HUDEP-2 (cell line): ENCODE data around the gene COX6B2.

Experiments
- DNase-seq, 76 experiments: peaks; one replicate each; lab custom pipeline; 2025; ENCODE audit not compliant: unreplicated experiment in 76 of 76; lab: John Stamatoyannopoulos, UW

The COX6B2 gene

GRCh38 chr19:55315956-55316525 is 38.5 kb downstream of the COX6B2 start:
- no peak for DNase-seq

DNA sequence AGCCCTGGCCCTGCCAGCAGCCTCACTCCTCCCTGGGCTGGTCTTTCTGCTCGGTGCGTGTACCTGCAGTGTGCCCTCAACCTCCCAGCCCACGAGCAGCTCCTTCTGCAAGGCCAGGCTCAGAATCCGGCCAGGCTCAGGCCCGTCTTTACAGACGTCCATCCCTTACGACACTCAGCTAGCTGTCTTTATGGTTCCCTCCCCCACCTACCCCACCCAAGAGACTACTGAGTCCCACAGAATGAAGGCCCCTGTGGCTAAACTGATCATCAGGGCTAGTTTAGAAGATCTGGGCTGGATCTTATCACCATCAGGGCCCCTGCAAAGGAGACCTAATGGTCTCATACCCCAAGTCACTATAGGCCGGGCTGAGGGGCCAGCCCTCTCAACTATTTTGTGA is 40.1 kb downstream of the COX6B2 start:
- DNase-seq = no peak

GRCh38 chr19:55312621-55313512 is 41.7 kb downstream of the COX6B2 start:
- DNase-seq = no peak

DNA sequence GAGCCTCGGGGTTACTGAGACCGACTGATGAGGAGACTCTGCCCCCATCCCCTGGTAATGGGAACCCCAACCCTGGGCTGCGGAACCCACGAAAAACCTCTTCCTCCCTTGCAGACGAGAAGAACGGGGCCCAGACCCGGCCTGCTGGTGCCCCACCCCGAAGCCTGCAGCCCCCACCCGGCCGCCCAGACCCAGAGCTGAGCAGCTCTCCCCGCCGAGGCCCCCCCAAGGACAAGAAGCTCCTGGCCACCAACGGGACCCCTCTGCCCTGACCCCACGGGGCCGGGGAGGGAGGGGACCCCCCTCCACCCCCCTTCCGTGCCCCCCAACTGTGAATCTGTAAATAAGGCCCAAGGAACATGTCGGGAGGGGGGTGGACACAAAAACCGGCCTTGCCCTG is 42.7 kb downstream of the COX6B2 start:
- DNase-seq = no peak

DNA sequence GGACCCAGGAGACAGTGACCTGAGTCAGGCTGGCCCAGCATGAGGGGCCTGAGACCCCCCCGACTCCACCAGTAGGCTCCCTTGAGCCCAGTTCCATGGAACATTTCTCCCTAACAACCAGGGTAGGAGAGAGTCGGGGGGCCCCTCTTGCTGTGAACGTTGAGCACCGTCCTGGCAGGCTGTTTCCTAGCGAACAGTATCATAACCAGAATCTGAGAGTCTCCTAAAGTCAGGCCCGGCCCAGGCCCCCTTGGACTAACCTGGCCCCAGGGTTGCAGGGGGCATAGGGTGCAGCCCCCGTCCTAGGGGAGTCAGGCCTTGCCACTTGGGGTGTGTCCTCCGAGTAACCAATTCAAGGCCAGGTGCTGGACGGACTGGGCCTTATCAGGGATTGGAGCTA is 43.1 kb downstream of the COX6B2 start:
- no peak for DNase-seq

DNA sequence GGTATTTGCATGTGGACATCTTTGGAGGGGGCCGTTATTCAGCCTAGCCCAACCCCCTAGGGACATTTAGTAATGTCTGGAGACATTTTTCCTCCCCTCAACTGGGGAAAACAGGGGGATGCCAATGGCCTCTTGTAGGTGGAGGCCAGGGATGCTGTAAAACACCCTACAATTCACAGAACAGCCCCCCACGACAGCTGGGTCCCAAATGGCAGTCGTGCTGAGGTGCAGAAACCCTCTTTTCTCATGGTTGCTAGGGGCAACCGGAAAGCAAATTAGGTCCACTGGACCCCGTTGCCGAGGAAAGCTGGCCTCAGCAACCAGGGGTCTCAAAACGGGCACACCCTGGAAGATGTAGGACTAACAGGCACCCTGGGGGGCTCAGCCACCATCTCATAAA is 44.0 kb downstream of the COX6B2 start:
- no peak for DNase-seq

GRCh38 chr19:55309448-55309847 is 45.1 kb downstream of the COX6B2 start:
- no peak for DNase-seq

GRCh38 chr19:55308281-55308680 is 46.2 kb downstream of the COX6B2 start:
- no peak for DNase-seq

GRCh38 chr19:55306712-55307111 is 47.8 kb downstream of the COX6B2 start:
- no peak for DNase-seq

- DNase-seq = no peak
These were observed 48.4 kb downstream of the COX6B2 start for GRCh38 chr19:55305983-55306562.

- peak in 21 of 76 experiments; percentile 10 to 46 (median 31) for DNase-seq
These were observed 49.0 kb downstream of the COX6B2 start for GRCh38 chr19:55305491-55305890.

GRCh38 chr19:55304980-55305379 is 49.5 kb downstream of the COX6B2 start:
- DNase-seq = no peak

- peak in 45 of 76 experiments; percentile 15 to 67 (median 40) for DNase-seq
These were observed 50.1 kb downstream of the COX6B2 start for GRCh38 chr19:55304279-55304978.

- DNase-seq = no peak
These were observed 51.0 kb downstream of the COX6B2 start for GRCh38 chr19:55303477-55303876.

DNA sequence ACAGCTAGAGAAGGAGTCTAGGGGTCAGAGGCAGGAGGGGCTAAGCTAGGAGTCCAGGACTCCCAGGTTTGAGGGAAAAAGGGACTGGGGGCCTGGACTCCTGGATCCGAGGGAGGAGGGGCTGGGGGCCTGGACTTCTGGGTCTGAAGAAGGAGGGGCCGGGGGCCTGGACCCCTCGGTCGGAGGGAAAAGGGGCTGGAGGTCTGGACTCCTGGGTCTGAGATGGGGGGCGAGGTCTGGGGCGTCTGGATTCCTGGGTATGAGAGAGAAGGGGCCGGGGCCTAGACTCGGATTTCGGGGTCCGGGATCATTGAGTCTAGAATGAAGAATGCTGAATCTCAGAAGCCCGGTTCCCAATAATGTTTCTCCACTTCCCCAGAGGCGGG is 52.2 kb downstream of the COX6B2 start:
- DNase-seq = no peak

DNA sequence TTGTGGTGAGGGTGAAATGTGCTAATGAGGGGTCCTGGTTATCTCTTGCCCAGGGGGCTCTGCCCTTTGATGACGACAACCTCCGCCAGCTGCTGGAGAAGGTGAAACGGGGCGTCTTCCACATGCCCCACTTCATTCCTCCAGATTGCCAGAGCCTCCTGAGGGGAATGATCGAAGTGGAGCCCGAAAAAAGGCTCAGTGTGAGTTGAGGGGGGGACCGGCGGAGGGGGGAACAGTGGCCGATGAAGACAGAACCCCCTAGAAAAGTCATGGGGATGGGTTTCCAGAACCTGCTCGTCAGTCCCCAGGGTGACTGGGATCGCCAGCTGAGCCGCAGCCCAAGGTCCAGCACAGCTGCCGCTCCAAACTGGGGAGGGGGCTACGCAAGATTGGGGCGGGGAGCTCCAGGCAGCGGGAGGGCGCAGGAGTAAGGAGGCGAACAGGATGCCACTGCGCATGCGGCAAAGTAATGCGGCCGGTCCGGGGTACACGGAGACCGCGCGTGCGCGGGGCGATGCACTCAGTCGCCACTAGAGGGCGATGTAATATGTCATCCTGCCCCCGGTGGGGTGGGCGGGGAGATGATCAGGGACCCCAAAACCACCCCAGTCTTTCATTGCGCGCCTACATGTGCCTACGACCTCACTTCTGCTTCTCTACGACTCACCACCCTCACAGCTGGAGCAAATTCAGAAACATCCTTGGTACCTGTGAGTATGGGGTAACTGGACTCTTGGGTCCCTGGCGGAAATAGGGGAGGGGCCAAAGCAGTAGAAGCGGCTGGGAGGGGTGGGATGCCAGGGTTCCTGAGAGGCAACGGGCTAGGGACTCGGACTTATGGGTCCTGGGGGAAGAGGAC is 52.8 kb downstream of the COX6B2 start:
- peak in 74 of 76 experiments; percentile 35 to 97 (median 84) for DNase-seq

GRCh38 chr19:55300886-55301458 is 53.5 kb downstream of the COX6B2 start:
- DNase-seq = no peak

GRCh38 chr19:55299991-55300390 is 54.5 kb downstream of the COX6B2 start:
- no peak for DNase-seq
